GM10266 (cell line): ENCODE data around the gene RCOR3.

Experiments
- DNase-seq: peaks from one replicate; pipeline ENCODE4 v3.0.0; 2012; ENCODE audit errors: extremely low spot score
- TF ChIP-seq, protein P1 (sequence below): IDR thresholded peaks from 2 replicates; pipeline ENCODE4 v1.5.1; 2012; ENCODE audit warnings: mild to moderate bottlenecking, low read depth; ENCODE audit not compliant: control insufficient read depth, insufficient read depth; ENCODE audit errors: missing control alignments

Gene RCOR3

DNA sequence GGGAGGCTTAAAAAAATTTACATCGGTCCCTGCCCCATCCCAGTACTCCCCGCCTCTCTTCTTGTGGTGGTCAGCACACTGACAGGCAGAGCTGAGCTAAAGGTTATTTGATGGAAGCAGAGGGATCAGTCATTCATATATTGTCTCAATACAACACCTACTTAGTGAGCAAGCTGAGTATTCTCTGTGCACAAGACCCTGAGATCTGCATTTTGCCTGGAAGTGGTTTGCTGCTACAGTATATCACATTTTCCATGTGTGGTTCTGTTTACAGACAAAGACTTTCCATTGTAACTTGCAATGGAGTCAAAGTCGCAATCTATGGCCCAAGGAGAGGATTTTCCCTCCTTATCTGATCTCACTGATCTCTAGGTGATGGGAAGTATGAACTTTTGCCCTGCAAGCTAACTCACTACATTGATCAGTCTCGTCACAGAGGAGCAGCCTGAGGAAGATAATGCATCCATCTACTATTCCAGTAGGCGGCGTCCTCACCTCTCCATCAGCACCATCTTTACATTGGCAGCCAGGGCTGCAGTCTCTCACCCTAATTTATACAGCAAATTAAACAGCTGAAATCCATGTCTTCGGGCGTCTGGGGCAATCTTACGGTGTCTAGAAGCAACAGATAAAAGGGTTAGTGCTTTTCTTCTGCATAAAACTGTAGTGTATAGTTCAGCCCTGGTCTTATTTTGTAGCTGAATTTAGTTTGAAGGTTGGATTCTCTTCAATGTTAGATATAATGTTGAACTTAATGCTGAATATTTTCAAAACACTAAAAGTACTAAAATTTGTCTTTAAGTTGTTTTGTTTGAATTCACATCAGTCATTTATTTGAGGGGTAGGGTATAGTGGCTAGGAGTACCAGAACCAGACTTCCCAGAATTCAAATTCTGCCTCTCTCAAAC, 64.2 kb downstream of the RCOR3 start:
- TF ChIP-seq, protein P1, sequence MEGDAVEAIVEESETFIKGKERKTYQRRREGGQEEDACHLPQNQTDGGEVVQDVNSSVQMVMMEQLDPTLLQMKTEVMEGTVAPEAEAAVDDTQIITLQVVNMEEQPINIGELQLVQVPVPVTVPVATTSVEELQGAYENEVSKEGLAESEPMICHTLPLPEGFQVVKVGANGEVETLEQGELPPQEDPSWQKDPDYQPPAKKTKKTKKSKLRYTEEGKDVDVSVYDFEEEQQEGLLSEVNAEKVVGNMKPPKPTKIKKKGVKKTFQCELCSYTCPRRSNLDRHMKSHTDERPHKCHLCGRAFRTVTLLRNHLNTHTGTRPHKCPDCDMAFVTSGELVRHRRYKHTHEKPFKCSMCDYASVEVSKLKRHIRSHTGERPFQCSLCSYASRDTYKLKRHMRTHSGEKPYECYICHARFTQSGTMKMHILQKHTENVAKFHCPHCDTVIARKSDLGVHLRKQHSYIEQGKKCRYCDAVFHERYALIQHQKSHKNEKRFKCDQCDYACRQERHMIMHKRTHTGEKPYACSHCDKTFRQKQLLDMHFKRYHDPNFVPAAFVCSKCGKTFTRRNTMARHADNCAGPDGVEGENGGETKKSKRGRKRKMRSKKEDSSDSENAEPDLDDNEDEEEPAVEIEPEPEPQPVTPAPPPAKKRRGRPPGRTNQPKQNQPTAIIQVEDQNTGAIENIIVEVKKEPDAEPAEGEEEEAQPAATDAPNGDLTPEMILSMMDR = peak; percentile 92
- DNase-seq = peak; percentile 77

DNA sequence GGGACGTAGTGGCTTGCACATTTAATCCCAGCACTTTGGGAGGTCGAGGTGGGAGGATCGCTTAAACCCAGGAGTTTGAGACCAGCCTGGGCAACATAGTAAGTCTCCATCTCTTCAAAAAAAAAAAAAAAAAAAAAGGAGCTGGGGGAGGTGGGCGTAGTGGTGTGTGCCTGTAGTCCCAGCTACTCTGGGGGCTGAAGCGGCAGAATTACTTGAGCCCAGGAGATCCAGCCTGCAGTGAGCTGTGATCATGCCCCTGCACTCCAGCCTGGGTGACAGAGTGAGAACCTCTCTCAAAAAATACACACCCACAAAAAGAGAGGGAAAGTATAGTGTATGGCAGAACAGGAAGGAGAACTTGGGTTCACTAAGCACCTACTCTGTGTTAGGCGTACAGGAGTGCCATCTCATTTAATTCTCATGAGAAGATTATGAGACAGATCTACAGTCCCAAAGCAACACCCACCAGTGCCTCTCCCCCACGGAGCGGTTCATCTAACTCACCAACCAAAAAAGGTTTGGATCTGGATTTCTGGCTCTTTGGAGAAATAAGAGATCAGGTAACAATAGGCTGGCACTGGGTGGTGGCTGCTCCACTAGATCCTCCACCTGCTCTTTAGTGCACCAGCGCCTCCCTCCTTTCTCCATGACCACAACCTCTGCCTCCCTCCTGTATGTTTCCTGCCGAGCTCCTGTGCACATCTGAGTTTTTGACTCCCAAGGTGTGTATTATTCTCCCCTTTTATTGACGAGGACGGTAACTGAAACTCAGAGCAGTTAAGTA, 66.0 kb downstream of the RCOR3 start:
- TF ChIP-seq, protein P1 = no peak
- DNase-seq = no peak

DNA sequence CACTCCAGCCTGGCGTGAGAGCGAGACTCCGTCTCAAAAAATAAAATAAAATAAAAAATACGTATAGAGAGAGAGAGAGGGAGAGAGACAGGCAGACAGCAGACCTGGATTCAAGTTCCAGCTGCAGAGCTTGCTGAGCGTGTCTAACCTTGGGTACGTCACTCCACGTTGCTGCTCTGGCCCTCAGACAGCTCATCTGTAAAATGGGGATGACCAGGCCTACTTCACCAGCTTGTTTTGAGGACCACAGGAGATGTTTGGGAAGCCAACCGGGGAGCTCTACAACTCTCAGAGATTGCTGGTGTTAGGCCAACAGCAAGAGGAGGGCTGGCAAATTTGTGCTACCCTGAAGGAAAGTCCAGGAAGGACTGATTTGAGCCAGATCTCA, 67.0 kb downstream of the RCOR3 start:
- TF ChIP-seq, protein P1 = no peak
- no peak for DNase-seq

DNA sequence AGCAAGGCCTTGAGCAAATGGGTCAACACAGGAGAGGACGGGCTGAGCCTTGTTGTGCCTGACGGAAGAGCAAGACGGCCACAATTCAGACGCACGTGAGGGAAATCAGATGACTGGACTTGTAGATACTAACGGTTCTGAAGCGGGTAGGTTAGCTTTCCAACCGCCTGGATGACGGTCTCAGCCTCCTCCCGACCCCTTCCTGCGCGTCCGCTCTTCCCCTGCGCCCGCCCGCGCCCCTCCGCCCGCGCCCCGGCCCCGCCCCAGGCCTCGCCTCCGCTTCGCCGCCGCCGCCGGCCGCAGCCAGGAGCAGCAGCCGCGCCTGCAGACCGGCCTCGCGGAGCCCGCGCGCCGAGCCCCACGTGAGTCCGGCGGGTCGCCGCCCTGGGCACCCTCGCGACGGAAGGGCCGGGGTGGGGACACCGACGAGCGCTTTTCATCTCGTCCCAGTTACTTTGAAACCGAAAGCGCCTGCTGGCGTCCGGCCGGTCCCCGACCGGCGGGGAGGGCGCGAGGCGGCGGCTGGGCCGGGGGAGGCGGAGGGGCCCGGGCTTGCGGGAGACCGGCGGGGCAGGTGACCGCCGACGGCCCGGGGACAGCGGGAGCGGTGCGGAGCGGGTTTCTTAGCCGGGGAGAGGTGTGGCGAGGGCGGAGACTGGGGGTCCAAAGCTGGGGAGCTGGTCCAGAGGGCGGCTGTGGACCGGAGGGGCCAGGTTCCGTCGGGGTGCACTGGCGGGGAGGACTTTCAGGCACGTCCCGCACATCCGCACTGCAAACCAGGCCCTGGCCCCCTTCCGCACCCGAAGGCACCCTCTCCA, 67.6 kb downstream of the RCOR3 start, which contains the start of gene TRAF5:
Gene TRAF5, plus strand, starts transcription at position 306 of the 818 bp plus-strand sequence. CDS start 26,407 bp downstream, outside the sequence.
- TF ChIP-seq, protein P1 = no peak
- DNase-seq = peak; percentile 78

DNA sequence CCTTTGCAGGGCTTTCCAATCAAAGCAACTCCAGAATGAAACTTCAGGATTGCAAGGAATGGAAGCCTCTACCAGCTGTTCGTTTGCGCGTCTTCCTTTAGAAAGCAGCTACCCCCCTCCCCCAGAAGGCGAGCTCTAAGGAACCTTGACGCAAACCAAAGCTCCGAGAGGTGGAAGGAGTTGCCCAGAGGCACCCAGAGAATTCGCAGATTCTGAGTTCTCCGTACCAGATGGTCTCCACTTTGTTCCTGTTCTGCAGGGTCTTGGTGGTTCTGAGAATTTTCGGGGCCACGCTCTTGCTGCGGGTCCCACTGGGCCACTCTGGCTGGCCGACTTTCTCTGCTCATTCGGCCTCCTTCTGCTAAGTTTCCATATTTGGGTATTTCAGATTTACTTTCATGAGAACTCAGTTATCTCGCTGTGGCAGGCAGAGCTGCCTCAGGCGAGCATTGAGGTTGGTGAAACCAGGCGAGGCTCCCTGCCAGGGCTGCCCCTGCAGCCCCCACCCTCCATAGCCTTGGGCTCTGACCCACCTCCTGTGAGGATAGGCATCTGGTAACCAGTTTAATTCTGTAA, 68.3 kb downstream of the RCOR3 start:
- peak; percentile 67 for DNase-seq
- TF ChIP-seq, protein P1 = no peak

DNA sequence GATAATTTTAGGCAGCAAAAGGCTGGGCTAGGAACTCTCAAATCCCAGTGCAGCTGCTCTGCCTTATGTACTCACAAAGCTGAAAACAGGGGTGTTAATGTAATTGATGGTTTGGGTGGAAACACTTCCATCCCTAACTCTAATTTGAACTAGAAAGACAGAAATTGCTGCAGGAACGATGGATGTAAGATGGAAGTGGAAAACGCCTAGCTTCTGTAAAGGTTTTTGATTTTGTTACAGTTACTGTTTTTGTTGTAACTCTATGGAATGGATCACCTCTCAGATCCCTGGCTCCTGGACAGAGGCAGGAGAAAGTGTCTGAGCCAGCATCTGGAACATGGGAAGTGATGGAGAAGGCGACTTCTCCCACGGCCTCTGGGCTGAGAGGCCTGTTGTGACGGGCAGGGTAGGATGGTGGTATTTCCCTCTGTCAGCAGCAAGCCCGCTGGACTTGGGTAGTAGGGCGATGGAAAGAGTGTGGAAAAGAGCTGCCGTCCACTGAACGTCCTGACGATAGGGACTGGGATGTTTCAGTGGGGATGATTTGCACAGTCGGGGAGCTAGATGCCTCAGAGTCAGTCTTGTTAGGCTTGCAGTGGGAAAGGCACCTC, 69.0 kb downstream of the RCOR3 start:
- no peak for DNase-seq
- TF ChIP-seq, protein P1 = no peak
